Measurements from ENCODE around the gene ARX. TPM values are rescaled to one million over a fixed set of nuclear protein-coding genes. Genes with fewer than 3 reads are reported as not detected.

Gene ARX
- total RNA-seq, 2 donors from 2014 or later, result not detected

GRCh38 chrX:25016938-25017598 is 1.3 kb upstream of the ARX start:
- Histone ChIP-seq H3K4me1 (ENCODE audit: control insufficient read depth in 1 of 2, low read depth in 2 of 2) (peaks cover 3 to 6% of the 10 kb centered on the region in 2 donors), H3K36me3 (no peaks in the 10 kb centered on the region), H3K9me3 (no peaks in the 10 kb centered on the region), H3K27ac (no peak overlapping the region), H3K27me3 (replicated peaks; ENCODE audit: insufficient read depth) (no peaks in the 10 kb centered on the region), H3K4me3 (no peak overlapping the region)
- TF ChIP-seq CTCF (IDR thresholded peaks at IDR 0.05), result no peak
- ATAC-seq (ENCODE audit: insufficient number of reproducible peaks, low FRiP score, low read depth) (no peak), DNase-seq (ENCODE audit: low spot score) (no peak)

DNA sequence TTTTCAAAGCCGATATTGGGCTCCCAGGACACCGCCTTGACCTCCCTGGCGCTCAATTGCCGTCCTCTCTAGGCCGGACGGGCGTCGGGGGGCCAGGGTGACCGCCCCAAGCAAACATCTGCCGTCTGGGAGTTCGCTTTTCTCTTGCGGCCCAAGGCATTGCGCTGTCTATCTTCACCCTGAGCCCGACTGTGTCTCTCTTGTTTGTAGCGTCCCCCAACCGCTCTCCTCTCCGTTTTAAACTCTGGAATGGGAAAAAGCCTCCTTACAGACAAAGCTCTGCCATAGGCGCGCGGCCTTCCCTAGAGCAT is 551 bp upstream of the ARX start:
- ATAC-seq (ENCODE audit: insufficient number of reproducible peaks, low FRiP score, low read depth), result no peak
- H3K27ac ChIP-seq, result no peak overlapping the region
- H3K4me1 ChIP-seq (ENCODE audit: control insufficient read depth in 1 of 2, low read depth in 2 of 2), result peaks cover 3 to 6% of the 10 kb centered on the region in 2 donors
- no peaks in the 10 kb centered on the region for H3K9me3 ChIP-seq
- H3K4me3 ChIP-seq, result no peak overlapping the region
- TF ChIP-seq CTCF (IDR thresholded peaks at IDR 0.05), result no peak
- no peaks in the 10 kb centered on the region for H3K27me3 ChIP-seq (replicated peaks; ENCODE audit: insufficient read depth)
- no peaks in the 10 kb centered on the region for H3K36me3 ChIP-seq
- no peak for DNase-seq (ENCODE audit: low spot score)

GRCh38 chrX:25014366-25014838 is 1.4 kb downstream of the ARX start:
- TF ChIP-seq CTCF (IDR thresholded peaks at IDR 0.05), result no peak
- Histone ChIP-seq H3K4me3 (no peak overlapping the region), H3K36me3 (no peaks in the 10 kb centered on the region), H3K27me3 (replicated peaks; ENCODE audit: insufficient read depth) (no peaks in the 10 kb centered on the region), H3K9me3 (no peaks in the 10 kb centered on the region), H3K27ac (no peak overlapping the region), H3K4me1 (ENCODE audit: control insufficient read depth in 1 of 2, low read depth in 2 of 2) (peaks cover 3 to 6% of the 10 kb centered on the region in 2 donors)
- ATAC-seq (ENCODE audit: insufficient number of reproducible peaks, low FRiP score, low read depth) (no peak), DNase-seq (ENCODE audit: low spot score) (no peak)

- peaks cover 3 to 6% of the 10 kb centered on the region in 2 donors for H3K4me1 ChIP-seq (ENCODE audit: control insufficient read depth in 1 of 2, low read depth in 2 of 2)
- H3K27me3 ChIP-seq (replicated peaks; ENCODE audit: insufficient read depth), result no peaks in the 10 kb centered on the region
- no peaks in the 10 kb centered on the region for H3K9me3 ChIP-seq
- no peak for TF ChIP-seq CTCF (IDR thresholded peaks at IDR 0.05)
- H3K36me3 ChIP-seq, result no peaks in the 10 kb centered on the region
- ATAC-seq (ENCODE audit: insufficient number of reproducible peaks, low FRiP score, low read depth) (no peak), DNase-seq (ENCODE audit: low spot score) (no peak)
- H3K27ac ChIP-seq, result no peak overlapping the region
- no peak overlapping the region for H3K4me3 ChIP-seq
Observed at GRCh38 chrX:25013632-25014365, 2.0 kb downstream of the ARX start.

DNA sequence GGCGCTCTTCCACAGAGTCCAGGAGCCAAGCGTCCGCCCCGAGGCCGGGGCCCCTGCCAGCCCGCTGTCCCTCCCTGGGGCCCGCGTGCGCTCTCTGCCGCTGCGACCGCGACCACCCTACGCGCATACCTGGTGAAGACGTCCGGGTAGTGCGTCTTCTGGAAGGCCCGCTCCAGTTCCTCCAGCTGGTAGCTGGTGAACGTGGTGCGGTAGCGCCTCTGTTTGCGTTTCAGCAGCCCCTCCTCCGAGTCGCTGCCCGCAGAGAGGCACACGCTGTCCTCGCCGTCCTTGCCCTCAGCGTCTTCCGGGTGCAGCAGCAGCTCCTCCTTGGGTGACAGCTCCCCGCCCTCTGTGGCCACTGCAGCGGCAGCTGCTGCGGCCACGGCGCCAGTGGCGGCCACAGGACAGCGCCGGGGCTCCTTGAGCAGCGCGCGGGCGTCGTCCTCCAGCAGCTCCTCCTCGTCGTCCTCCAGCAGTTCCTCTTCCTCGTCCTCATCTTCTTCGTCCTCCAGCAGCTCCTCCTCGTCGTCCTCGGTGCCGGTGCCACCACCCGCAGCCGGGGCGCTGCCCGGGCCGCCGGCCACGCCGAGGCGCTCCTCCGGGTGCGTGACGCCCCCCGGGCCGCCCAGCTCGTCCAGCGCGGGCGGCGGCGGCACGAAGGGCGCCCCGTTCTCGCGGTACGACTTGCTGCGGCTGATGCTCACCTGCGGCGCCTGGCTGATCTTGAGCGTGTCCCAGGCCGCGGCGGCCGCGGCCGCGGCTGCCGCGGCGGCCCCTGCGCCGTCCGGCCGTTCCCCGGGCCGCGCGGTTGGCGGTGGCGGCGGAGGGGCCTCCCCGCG is 2.8 kb downstream of the ARX start:
- H3K36me3 ChIP-seq, result no peaks in the 10 kb centered on the region
- H3K4me1 ChIP-seq (ENCODE audit: control insufficient read depth in 1 of 2, low read depth in 2 of 2), result peaks cover 3 to 6% of the 10 kb centered on the region in 2 donors
- no peak for DNase-seq (ENCODE audit: low spot score)
- ATAC-seq (ENCODE audit: insufficient number of reproducible peaks, low FRiP score, low read depth), result no peak
- peak overlapping the region; percentile 54 for H3K4me3 ChIP-seq
- no peaks in the 10 kb centered on the region for H3K9me3 ChIP-seq
- H3K27me3 ChIP-seq (replicated peaks; ENCODE audit: insufficient read depth), result peaks cover under 1% of the 10 kb centered on the region
- TF ChIP-seq CTCF (IDR thresholded peaks at IDR 0.05), result no peak
- no peak overlapping the region for H3K27ac ChIP-seq
